Transverse colon (tissue), 3 donors: ENCODE results near the gene MYRIP.

Source experiments
- POLR2A ChIP-seq: fragments of 450-650 bp; IDR thresholded peaks from one replicate; pipeline ENCODE4 v1.6.1; 2016; ENCODE audit warnings: antibody characterized with exemption, mild to moderate bottlenecking, moderate library complexity
- TF ChIP-seq, protein P1 (sequence below), 5 experiments: fragments of 200-600 bp in 3 of 5; fragments of 450-650 bp in 2 of 5; sonication (generic) in 3 of 5; IDR thresholded peaks; 1 replicate in 2 of 5; 2 replicates in 3 of 5; pipeline ENCODE4 v1.5.1; 2016 to 2017; ENCODE audit warnings: antibody characterized with exemption in 5 of 5, inconsistent platforms in 3 of 5, mild to moderate bottlenecking in 2 of 5, moderate library complexity in 1 of 5

DNA sequence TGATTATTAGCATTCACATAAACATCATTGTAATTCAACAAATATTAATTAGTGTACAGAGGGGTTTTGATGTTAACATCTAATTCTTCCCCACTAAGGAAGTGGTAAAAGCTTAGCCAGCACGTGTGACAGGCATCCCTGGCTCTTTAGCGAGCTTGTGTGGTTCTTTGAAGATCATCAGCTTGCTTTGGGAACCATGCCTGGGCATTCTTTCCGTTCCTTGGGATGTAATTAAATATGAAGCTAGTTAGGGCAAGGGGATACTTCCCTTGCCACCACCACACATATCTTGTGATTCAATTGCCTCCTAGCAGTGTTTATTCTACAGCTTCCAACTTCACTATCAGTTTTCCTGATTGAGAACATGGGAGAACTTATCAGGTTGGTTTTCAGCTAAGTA is 246.5 kb downstream of the MYRIP start:
- TF ChIP-seq, protein P1, sequence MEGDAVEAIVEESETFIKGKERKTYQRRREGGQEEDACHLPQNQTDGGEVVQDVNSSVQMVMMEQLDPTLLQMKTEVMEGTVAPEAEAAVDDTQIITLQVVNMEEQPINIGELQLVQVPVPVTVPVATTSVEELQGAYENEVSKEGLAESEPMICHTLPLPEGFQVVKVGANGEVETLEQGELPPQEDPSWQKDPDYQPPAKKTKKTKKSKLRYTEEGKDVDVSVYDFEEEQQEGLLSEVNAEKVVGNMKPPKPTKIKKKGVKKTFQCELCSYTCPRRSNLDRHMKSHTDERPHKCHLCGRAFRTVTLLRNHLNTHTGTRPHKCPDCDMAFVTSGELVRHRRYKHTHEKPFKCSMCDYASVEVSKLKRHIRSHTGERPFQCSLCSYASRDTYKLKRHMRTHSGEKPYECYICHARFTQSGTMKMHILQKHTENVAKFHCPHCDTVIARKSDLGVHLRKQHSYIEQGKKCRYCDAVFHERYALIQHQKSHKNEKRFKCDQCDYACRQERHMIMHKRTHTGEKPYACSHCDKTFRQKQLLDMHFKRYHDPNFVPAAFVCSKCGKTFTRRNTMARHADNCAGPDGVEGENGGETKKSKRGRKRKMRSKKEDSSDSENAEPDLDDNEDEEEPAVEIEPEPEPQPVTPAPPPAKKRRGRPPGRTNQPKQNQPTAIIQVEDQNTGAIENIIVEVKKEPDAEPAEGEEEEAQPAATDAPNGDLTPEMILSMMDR (IDR thresholded peaks at IDR 0.05), result no peak
- TF ChIP-seq POLR2A, result no peak
